Measurements from ENCODE around the gene ATXN1L. TPM values are rescaled to one million over a fixed set of nuclear protein-coding genes. Genes with fewer than 3 reads are reported as not detected.
"Not testable (repeated sequence)": the region's sequence is repeated elsewhere in the genome, so short reads cannot be mapped to it uniquely, and the experiment has no call there.

ATXN1L gene
- polyA plus RNA-seq, 5 donors = 25.2 to 31.8 (median 29.0) TPM

- DNase-seq = no peak
These were observed 6.0 kb downstream of the ATXN1L start for GRCh38 chr16:71851746-71852145.

GRCh38 chr16:71852158-71852557 lies 6.4 kb downstream of the ATXN1L start:
- DNase-seq = no peak

GRCh38 chr16:71852561-71852960 lies 6.8 kb downstream of the ATXN1L start:
- DNase-seq = no peak

- DNase-seq = no peak
These were observed 7.6 kb downstream of the ATXN1L start for GRCh38 chr16:71853413-71853812.

GRCh38 chr16:71854369-71854948 lies 8.7 kb downstream of the ATXN1L start:
- no peak for DNase-seq

GRCh38 chr16:71855937-71856662 lies 10.3 kb downstream of the ATXN1L start:
- no peak for DNase-seq

- DNase-seq = no peak
These were observed 14.2 kb downstream of the ATXN1L start for GRCh38 chr16:71859762-71860521.

GRCh38 chr16:71863995-71864394 lies 18.2 kb downstream of the ATXN1L start:
- DNase-seq = no peak

GRCh38 chr16:71865173-71865863 lies 19.5 kb downstream of the ATXN1L start:
- no peak for DNase-seq

GRCh38 chr16:71867175-71867574 lies 21.4 kb downstream of the ATXN1L start:
- not testable (repeated sequence) for DNase-seq

GRCh38 chr16:71867939-71868338 lies 22.2 kb downstream of the ATXN1L start:
- no peak for DNase-seq

GRCh38 chr16:71869089-71869488 lies 23.3 kb downstream of the ATXN1L start:
- DNase-seq = no peak

GRCh38 chr16:71870818-71871217 lies 25.0 kb downstream of the ATXN1L start:
- no peak for DNase-seq

- no peak for DNase-seq
These were observed 27.4 kb downstream of the ATXN1L start for GRCh38 chr16:71873199-71873598.

GRCh38 chr16:71878911-71879310 lies 33.1 kb downstream of the ATXN1L start:
- no peak for DNase-seq

- no peak for DNase-seq
These were observed 34.4 kb downstream of the ATXN1L start for GRCh38 chr16:71880176-71880575.

GRCh38 chr16:71882505-71883167 lies 36.9 kb downstream of the ATXN1L start:
- DNase-seq = peak; percentile 39 to 56

- DNase-seq = peak; percentile 30 to 37
These were observed 37.5 kb downstream of the ATXN1L start for GRCh38 chr16:71883168-71883848.

GRCh38 chr16:71883849-71884638 lies 38.3 kb downstream of the ATXN1L start, which contains the start of gene ZNF821:
TSS of gene ZNF821 (minus strand) at chr16:71884182. CDS start at chr16:71879946, 4,236 bp downstream.
- DNase-seq = peak; percentile 86 to 87

GRCh38 chr16:71885261-71885650 lies 39.5 kb downstream of the ATXN1L start:
- no peak for DNase-seq
